Measurements from ENCODE around the gene PLBD2.

Gene PLBD2

GRCh38 chr12:113365639-113366395 is 7.4 kb downstream of the PLBD2 start:
- Histone ChIP-seq H3K4me1 (ENCODE audit: control insufficient read depth, insufficient read depth, low read length) (no peaks in the 10 kb centered on the region), H3K4me3 (ENCODE audit: low read length) (no peak overlapping the region), H3K9ac (ENCODE audit: low read length) (no peak overlapping the region), H3K27me3 (ENCODE audit: control insufficient read depth, insufficient read depth, low read length) (no peaks in the 10 kb centered on the region), H3K36me3 (ENCODE audit: control insufficient read depth, insufficient read depth, low read length) (no peaks in the 10 kb centered on the region), H3K27ac (ENCODE audit: low read depth, low read length) (no peak overlapping the region)

GRCh38 chr12:113366827-113367226 is 8.4 kb downstream of the PLBD2 start:
- H3K27me3 ChIP-seq (ENCODE audit: control insufficient read depth, insufficient read depth, low read length), result no peaks in the 10 kb centered on the region
- H3K4me1 ChIP-seq (ENCODE audit: control insufficient read depth, insufficient read depth, low read length), result no peaks in the 10 kb centered on the region
- H3K9ac ChIP-seq (ENCODE audit: low read length), result no peak overlapping the region
- H3K4me3 ChIP-seq (ENCODE audit: low read length), result no peak overlapping the region
- H3K27ac ChIP-seq (ENCODE audit: low read depth, low read length), result no peak overlapping the region
- H3K36me3 ChIP-seq (ENCODE audit: control insufficient read depth, insufficient read depth, low read length), result no peaks in the 10 kb centered on the region

- Histone ChIP-seq H3K36me3 (ENCODE audit: control insufficient read depth, insufficient read depth, low read length) (no peaks in the 10 kb centered on the region), H3K9ac (ENCODE audit: low read length) (no peak overlapping the region), H3K27me3 (ENCODE audit: control insufficient read depth, insufficient read depth, low read length) (no peaks in the 10 kb centered on the region), H3K27ac (ENCODE audit: low read depth, low read length) (no peak overlapping the region), H3K4me3 (ENCODE audit: low read length) (no peak overlapping the region), H3K4me1 (ENCODE audit: control insufficient read depth, insufficient read depth, low read length) (no peaks in the 10 kb centered on the region)
Measured at GRCh38 chr12:113368331-113368730, 9.9 kb downstream of the PLBD2 start.

- H3K27me3 ChIP-seq (ENCODE audit: control insufficient read depth, insufficient read depth, low read length), result no peaks in the 10 kb centered on the region
- peaks cover 2% of the 10 kb centered on the region for H3K36me3 ChIP-seq (ENCODE audit: control insufficient read depth, insufficient read depth, low read length)
- H3K27ac ChIP-seq (ENCODE audit: low read depth, low read length), result no peak overlapping the region
- no peak overlapping the region for H3K9ac ChIP-seq (ENCODE audit: low read length)
- no peak overlapping the region for H3K4me3 ChIP-seq (ENCODE audit: low read length)
- no peaks in the 10 kb centered on the region for H3K4me1 ChIP-seq (ENCODE audit: control insufficient read depth, insufficient read depth, low read length)
Measured at GRCh38 chr12:113369391-113369985, 11.1 kb downstream of the PLBD2 start.

DNA sequence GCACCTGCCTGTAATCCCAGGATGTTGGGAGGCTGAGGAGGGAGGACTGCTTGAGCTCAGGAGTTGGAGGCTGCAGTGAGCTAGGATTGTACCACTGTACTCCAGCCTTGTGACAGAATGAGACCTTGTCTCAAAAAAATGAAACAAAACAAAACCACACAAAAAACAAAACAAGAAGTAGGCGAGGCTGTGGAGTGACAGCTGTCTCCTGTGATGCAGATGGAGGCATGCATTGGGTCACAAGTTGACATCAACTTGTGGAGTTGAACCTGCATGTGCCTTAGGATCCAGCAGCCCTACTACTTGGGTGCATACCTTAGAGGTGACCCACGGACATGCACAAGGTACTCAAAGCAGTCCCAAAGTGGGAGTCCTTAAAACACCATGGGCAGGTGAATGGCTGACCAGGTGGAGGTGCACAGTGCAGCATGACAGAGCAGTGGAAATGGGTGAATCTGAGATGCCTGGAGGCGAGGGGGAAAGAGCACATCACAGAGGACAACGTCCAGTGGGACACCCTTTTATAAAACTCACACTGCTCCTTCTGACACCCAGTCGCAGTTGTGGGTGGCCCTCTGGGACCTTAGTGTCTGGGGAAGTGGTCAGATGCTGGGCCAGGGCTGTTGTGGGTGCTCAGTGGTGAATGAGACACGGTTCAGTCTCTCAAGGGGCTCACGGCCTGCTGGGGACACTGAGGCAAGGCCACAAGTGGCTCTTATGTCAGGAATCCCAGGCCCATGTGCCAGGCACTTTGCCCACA is 12.7 kb downstream of the PLBD2 start:
- Histone ChIP-seq H3K36me3 (ENCODE audit: control insufficient read depth, insufficient read depth, low read length) (peaks cover 5% of the 10 kb centered on the region), H3K4me1 (ENCODE audit: control insufficient read depth, insufficient read depth, low read length) (no peaks in the 10 kb centered on the region), H3K27ac (ENCODE audit: low read depth, low read length) (no peak overlapping the region), H3K27me3 (ENCODE audit: control insufficient read depth, insufficient read depth, low read length) (no peaks in the 10 kb centered on the region), H3K4me3 (ENCODE audit: low read length) (no peak overlapping the region), H3K9ac (ENCODE audit: low read length) (no peak overlapping the region)

- no peak overlapping the region for H3K4me3 ChIP-seq (ENCODE audit: low read length)
- H3K4me1 ChIP-seq (ENCODE audit: control insufficient read depth, insufficient read depth, low read length), result no peaks in the 10 kb centered on the region
- H3K27me3 ChIP-seq (ENCODE audit: control insufficient read depth, insufficient read depth, low read length), result no peaks in the 10 kb centered on the region
- H3K36me3 ChIP-seq (ENCODE audit: control insufficient read depth, insufficient read depth, low read length), result peaks cover 8% of the 10 kb centered on the region
- no peak overlapping the region for H3K27ac ChIP-seq (ENCODE audit: low read depth, low read length)
- no peak overlapping the region for H3K9ac ChIP-seq (ENCODE audit: low read length)
Measured at GRCh38 chr12:113371808-113372207, 13.4 kb downstream of the PLBD2 start.

DNA sequence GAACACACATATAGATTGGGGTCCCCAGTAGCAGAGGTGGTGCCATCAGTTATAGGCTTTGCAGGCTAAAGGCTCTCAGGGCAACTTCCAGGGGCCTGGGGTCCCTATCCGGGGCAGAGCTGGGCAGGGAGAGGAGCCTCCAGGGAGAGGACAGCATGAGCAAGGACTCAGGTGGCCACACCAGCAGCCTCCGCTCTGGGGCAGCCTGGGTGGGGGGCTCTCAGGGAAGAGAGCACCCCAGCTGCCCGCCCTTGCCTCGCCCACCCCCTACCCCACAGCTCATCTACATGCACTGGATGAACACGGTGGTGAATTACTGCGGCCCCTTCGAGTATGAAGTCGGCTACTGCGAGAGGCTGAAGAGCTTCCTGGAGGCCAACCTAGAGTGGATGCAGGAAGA is 14.0 kb downstream of the PLBD2 start:
- Histone ChIP-seq H3K4me1 (ENCODE audit: control insufficient read depth, insufficient read depth, low read length) (no peaks in the 10 kb centered on the region), H3K9ac (ENCODE audit: low read length) (no peak overlapping the region), H3K36me3 (ENCODE audit: control insufficient read depth, insufficient read depth, low read length) (peaks cover 8% of the 10 kb centered on the region), H3K27me3 (ENCODE audit: control insufficient read depth, insufficient read depth, low read length) (no peaks in the 10 kb centered on the region), H3K4me3 (ENCODE audit: low read length) (no peak overlapping the region), H3K27ac (ENCODE audit: low read depth, low read length) (no peak overlapping the region)

GRCh38 chr12:113373440-113373839 is 15.1 kb downstream of the PLBD2 start:
- Histone ChIP-seq H3K27me3 (ENCODE audit: control insufficient read depth, insufficient read depth, low read length) (no peaks in the 10 kb centered on the region), H3K27ac (ENCODE audit: low read depth, low read length) (no peak overlapping the region), H3K9ac (ENCODE audit: low read length) (no peak overlapping the region), H3K4me3 (ENCODE audit: low read length) (no peak overlapping the region), H3K4me1 (ENCODE audit: control insufficient read depth, insufficient read depth, low read length) (no peaks in the 10 kb centered on the region), H3K36me3 (ENCODE audit: control insufficient read depth, insufficient read depth, low read length) (peaks cover 8% of the 10 kb centered on the region)

- Histone ChIP-seq H3K36me3 (ENCODE audit: control insufficient read depth, insufficient read depth, low read length) (peaks cover 8% of the 10 kb centered on the region), H3K4me3 (ENCODE audit: low read length) (no peak overlapping the region), H3K9ac (ENCODE audit: low read length) (no peak overlapping the region), H3K4me1 (ENCODE audit: control insufficient read depth, insufficient read depth, low read length) (no peaks in the 10 kb centered on the region), H3K27ac (ENCODE audit: low read depth, low read length) (no peak overlapping the region), H3K27me3 (ENCODE audit: control insufficient read depth, insufficient read depth, low read length) (no peaks in the 10 kb centered on the region)
Measured at GRCh38 chr12:113373969-113374368, 15.6 kb downstream of the PLBD2 start.

- Histone ChIP-seq H3K9ac (ENCODE audit: low read length) (no peak overlapping the region), H3K27me3 (ENCODE audit: control insufficient read depth, insufficient read depth, low read length) (no peaks in the 10 kb centered on the region), H3K4me1 (ENCODE audit: control insufficient read depth, insufficient read depth, low read length) (no peaks in the 10 kb centered on the region), H3K36me3 (ENCODE audit: control insufficient read depth, insufficient read depth, low read length) (peaks cover 8% of the 10 kb centered on the region), H3K4me3 (ENCODE audit: low read length) (no peak overlapping the region), H3K27ac (ENCODE audit: low read depth, low read length) (no peak overlapping the region)
Measured at GRCh38 chr12:113374823-113375428, 16.5 kb downstream of the PLBD2 start.

DNA sequence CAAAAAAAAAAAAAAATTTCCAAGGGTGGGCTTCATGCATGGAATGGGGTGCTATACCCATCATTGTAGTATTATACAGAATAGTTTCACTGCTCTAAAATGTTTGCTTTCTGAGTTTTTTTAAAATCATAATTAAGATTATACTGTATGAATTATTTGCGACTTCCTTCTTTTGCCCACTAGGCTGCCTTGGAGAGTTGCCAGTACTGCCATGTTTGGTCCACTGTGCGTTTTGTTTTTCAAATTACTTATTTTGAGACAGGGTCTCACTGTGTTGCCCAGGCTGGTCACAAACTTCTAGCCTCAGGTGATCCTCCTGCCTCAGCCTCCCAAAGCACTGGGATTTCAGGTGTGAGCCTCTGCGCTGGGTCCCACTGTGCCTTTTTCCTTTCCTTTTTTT is 19.9 kb downstream of the PLBD2 start:
- H3K36me3 ChIP-seq (ENCODE audit: control insufficient read depth, insufficient read depth, low read length), result peaks cover 12% of the 10 kb centered on the region
- H3K27me3 ChIP-seq (ENCODE audit: control insufficient read depth, insufficient read depth, low read length), result no peaks in the 10 kb centered on the region
- no peak overlapping the region for H3K27ac ChIP-seq (ENCODE audit: low read depth, low read length)

DNA sequence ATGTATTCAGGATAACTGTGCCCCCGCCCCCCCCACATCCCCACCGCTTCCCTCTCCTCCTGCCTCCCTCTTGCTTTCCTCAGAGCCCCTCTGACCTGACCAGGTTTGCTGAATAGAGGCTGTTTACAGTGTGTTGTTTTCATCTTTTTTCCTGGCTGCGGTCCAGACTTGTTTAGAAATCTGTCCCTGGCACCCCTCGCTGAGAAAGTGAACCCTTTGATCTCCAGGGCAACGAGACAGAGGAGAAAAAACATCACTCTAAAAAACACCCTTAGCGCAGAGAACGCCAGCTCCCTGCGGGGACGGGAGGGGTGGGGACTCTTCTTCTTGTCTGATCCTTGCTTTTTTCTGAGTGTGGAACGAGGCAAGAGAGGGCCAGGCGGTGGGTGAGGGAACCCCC is 22.8 kb downstream of the PLBD2 start:
- Histone ChIP-seq H3K4me3 (ENCODE audit: low read length) (no peak overlapping the region), H3K9ac (ENCODE audit: low read length) (no peak overlapping the region), H3K4me1 (ENCODE audit: control insufficient read depth, insufficient read depth, low read length) (no peaks in the 10 kb centered on the region), H3K36me3 (ENCODE audit: control insufficient read depth, insufficient read depth, low read length) (peaks cover 10% of the 10 kb centered on the region), H3K27me3 (ENCODE audit: control insufficient read depth, insufficient read depth, low read length) (no peaks in the 10 kb centered on the region), H3K27ac (ENCODE audit: low read depth, low read length) (no peak overlapping the region)

More for the DNA sequence above, 19.9 kb downstream of the PLBD2 start:
- Histone ChIP-seq H3K4me3 (ENCODE audit: low read length) (no peak overlapping the region), H3K4me1 (ENCODE audit: control insufficient read depth, insufficient read depth, low read length) (no peaks in the 10 kb centered on the region), H3K9ac (ENCODE audit: low read length) (no peak overlapping the region)

All from rectal smooth muscle tissue (tissue), 1 donor.